Tibial artery (tissue), 4 donors: ENCODE data around the gene PGLYRP1.

Experiments used
- DNase-seq, 2 donors: peaks; one replicate each; pipeline ENCODE4 v3.0.0-alpha.2; 2019
- H3K27ac ChIP-seq, 2 donors: fragments of 200-600 bp; sonication (generic) in 1 of 2; 1 replicate in 1 of 2; 2 replicates in 1 of 2; pipeline ENCODE4 v1.5.1; 2018 to 2019; ENCODE audit warnings: mild to moderate bottlenecking in 1 of 2
- H3K27me3 ChIP-seq, 2 donors: fragments of 200-600 bp; sonication (generic) in 1 of 2; one replicate each; pipeline versions ENCODE4 v1.5.1 to v1.6.0; 2016 to 2019
- H3K36me3 ChIP-seq, 3 donors: fragments of 200-600 bp; sonication (generic) in 2 of 3; one replicate each; pipeline ENCODE4 v1.5.1; 2016 to 2019; ENCODE audit warnings: mild to moderate bottlenecking in 2 of 3
- H3K4me1 ChIP-seq, 4 donors: fragments of 200-600 bp; sonication (generic) in 2 of 4; 1 replicate in 3 of 4; 2 replicates in 1 of 4; pipeline ENCODE4 v1.5.1; 2016 to 2019
- H3K4me3 ChIP-seq, 2 donors: fragments of 200-600 bp; sonication (generic) in 1 of 2; 1 replicate in 1 of 2; 2 replicates in 1 of 2; pipeline ENCODE4 v1.5.1; 2018 to 2019; ENCODE audit warnings: mild to moderate bottlenecking in 2 of 2
- H3K9me3 ChIP-seq, 3 donors: fragments of 200-600 bp; sonication (generic) in 1 of 3; one replicate each; pipeline ENCODE4 v1.5.1; 2016 to 2019
- intact Hi-C: fragments of 100-400 bp; cut with DNase I; formaldehyde crosslinking; loops from one replicate; pipeline ENCODE4 v1.15.0; 2023; ENCODE audit warnings: low total_unique reads
- TF ChIP-seq, protein P1 (sequence below), 2 experiments: fragments of 200-600 bp in 1 of 2; fragments of 450-650 bp in 1 of 2; IDR thresholded peaks; one replicate each; pipeline ENCODE4 v1.5.1; 2017 to 2019; ENCODE audit warnings: antibody characterized with exemption in 2 of 2, mild to moderate bottlenecking in 1 of 2, moderate library complexity in 1 of 2

The PGLYRP1 gene

DNA sequence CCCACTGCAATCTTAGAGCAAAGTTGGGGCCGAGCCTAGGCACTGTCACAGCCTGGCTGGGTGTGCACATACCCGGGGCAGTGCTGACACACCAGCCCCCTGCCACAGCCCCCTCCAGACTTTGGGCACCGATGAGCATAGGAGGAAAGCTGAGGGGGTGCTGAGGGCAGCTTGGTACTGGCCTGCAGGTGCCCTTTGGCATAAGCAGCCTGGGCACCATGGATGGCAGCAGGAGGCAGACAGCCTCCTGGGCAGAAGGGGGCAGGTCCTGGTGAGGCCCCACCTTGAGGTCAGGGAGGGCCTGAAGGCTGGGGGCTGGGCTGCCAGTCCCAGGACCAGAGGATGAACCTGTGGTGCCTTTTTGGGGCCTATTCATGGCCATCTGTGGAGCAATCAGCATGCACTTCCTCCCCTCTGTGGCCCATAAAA lies 9.8 kb upstream of the PGLYRP1 start:
- no peak for DNase-seq
- Histone ChIP-seq H3K27me3 (peaks cover 0 to 12% of the 10 kb centered on the region in 2 donors), H3K4me3 (no peak overlapping the region), H3K36me3 (no peaks in the 10 kb centered on the region), H3K4me1 (no peaks in the 10 kb centered on the region), H3K9me3 (no peaks in the 10 kb centered on the region), H3K27ac (no peak overlapping the region)
- intact Hi-C loops = loop anchor here (5.0 kb wide), 1 partner anchor 230 kb away; no protein-coding TSS in a partner anchor
- TF ChIP-seq, protein P1, sequence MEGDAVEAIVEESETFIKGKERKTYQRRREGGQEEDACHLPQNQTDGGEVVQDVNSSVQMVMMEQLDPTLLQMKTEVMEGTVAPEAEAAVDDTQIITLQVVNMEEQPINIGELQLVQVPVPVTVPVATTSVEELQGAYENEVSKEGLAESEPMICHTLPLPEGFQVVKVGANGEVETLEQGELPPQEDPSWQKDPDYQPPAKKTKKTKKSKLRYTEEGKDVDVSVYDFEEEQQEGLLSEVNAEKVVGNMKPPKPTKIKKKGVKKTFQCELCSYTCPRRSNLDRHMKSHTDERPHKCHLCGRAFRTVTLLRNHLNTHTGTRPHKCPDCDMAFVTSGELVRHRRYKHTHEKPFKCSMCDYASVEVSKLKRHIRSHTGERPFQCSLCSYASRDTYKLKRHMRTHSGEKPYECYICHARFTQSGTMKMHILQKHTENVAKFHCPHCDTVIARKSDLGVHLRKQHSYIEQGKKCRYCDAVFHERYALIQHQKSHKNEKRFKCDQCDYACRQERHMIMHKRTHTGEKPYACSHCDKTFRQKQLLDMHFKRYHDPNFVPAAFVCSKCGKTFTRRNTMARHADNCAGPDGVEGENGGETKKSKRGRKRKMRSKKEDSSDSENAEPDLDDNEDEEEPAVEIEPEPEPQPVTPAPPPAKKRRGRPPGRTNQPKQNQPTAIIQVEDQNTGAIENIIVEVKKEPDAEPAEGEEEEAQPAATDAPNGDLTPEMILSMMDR (IDR thresholded peaks at IDR 0.05) = no peak

DNA sequence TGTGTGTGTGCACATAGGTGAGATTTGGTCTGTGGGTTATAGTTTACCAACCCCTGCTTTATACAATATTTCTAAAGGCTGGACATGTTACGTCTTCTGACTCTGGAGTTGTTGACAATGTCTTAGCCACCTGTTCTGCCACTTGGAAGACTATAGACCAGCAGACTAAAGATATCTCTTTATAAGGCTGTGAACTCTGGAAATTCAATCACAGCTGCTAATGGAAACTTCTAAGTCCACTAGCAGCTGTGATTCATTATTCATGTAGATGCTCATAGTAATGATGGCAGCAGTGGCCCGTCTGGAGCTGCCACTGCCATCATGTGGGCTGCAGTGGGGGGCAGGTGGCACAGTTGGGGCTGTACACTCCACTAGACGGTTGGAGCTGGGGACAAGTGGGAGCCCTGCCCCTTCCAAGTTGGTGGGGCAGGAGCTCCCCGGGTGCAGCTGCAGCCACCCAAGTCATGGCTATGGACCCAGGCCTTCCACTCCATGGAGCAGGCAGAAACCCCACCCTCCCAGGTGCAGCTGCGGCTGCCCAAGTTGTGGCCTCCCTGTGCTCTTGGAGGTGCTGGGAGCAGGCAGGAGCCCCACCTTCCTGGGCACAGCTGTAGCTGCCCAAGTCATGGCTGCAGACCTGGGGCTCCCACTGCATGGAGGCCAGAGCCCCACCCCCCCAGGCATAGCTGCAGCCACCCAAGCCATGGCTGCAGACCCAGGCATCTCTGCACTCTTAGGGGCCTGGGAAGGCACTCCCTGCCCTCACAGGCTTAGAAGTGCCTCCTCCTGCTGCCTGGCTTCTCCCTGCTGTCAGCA lies 9.1 kb upstream of the PGLYRP1 start:
- intact Hi-C loops = loop anchor here (5.0 kb wide), 1 partner anchor 230 kb away; no protein-coding TSS in a partner anchor
- H3K27me3 ChIP-seq = peaks cover 0 to 12% of the 10 kb centered on the region in 2 donors
- DNase-seq = no peak

DNA sequence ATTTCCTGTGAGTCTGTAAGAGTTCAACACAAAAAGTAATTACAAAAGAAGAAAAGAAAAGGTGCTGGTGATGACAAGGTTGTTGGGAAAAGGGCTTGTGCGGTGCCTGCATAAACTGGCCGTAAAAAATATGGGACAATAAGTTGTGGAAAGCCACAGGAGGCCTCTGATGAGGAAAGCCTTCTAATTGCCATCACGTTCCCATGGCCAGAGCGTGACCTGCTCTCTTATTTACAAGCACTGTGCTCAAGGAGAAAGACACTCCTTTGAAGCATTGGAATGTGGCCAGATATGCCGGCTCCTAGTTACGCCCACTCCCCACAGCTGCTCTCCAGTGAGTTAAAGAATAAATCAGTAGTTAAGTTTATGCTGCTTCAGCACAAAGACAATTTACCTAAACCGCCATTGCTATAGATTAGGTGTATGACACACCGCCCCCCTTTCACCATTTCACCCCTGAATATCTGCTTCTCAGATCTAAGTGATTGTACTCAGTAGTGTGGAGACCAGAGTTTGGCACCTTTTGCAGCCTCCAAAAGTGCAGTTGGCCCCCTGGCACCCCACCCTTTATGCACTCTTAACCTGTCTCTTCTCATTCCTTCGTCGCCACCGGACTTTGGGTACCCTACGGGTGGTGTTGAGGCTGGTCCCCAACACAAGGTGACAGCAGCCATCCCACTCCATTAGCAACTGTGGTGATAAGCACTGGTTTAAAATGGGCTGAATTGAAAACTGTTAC lies 8.1 kb upstream of the PGLYRP1 start:
- Histone ChIP-seq H3K4me3 (no peak overlapping the region), H3K27me3 (peaks cover 0 to 12% of the 10 kb centered on the region in 2 donors), H3K27ac (no peak overlapping the region), H3K9me3 (no peaks in the 10 kb centered on the region), H3K36me3 (no peaks in the 10 kb centered on the region), H3K4me1 (no peaks in the 10 kb centered on the region)
- intact Hi-C loops = loop anchor here (5.0 kb wide), 1 partner anchor 231 kb away; no protein-coding TSS in a partner anchor
- DNase-seq = no peak
- TF ChIP-seq, protein P1 (IDR thresholded peaks at IDR 0.05) = no peak

More for the DNA sequence above, 9.1 kb upstream of the PGLYRP1 start:
- Histone ChIP-seq H3K36me3 (no peaks in the 10 kb centered on the region), H3K4me3 (no peak overlapping the region), H3K27ac (no peak overlapping the region), H3K4me1 (no peaks in the 10 kb centered on the region), H3K9me3 (no peaks in the 10 kb centered on the region)
- TF ChIP-seq, protein P1 (IDR thresholded peaks at IDR 0.05) = no peak

DNA sequence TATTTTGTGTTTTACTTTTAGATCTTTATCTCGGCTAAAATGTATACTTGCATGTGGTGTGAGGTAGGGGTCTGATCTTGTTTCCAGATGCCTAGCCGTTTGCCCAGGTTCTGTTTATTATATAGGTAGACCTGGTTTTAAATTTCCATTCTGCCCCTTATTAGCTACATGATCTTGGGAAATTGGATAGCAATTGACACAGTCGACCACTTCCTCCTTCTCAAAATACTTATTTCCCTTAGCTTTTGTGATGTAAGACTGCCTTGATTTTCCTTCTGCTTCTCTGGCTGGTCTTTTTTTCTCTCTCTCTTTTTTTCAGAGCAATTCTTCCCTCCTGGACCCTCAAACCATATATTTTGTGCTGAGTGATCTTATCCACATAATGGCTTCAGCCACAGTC lies 3.0 kb upstream of the PGLYRP1 start:
- Histone ChIP-seq H3K27ac (no peak overlapping the region), H3K27me3 (peaks cover 0 to 29% of the 10 kb centered on the region in 2 donors), H3K36me3 (no peaks in the 10 kb centered on the region), H3K4me3 (no peak overlapping the region), H3K4me1 (no peaks in the 10 kb centered on the region), H3K9me3 (no peaks in the 10 kb centered on the region)
- no peak for DNase-seq
- intact Hi-C loops = no loop called here
- TF ChIP-seq, protein P1 (IDR thresholded peaks at IDR 0.05) = no peak

DNA sequence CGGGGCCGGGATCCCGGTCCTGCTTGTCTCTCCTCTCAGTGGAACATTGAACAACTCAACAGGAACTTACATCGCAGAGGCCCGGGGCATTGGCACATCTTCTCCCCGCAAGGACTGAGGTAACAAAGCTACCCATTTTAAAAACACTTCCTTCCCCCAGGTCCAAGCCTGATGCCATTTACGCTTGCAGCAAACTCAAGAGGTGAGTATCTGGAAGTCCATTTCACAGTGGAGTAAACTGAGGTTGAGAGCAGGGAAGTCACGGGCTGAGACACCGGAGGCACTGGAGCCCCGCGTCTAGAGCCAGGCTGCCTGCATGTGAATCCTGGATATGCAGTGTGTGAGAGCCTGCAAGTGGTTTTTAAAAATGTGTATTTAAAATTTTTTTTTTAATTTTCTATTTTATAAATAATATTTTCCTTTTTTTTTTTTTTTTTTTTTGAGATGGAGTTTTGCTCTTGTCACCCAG lies 492 bp upstream of the PGLYRP1 start:
- H3K27ac ChIP-seq = no peak overlapping the region
- TF ChIP-seq, protein P1 (IDR thresholded peaks at IDR 0.05) = no peak
- DNase-seq = no peak
- intact Hi-C loops = no loop called here
- no peaks in the 10 kb centered on the region for H3K4me1 ChIP-seq
- H3K4me3 ChIP-seq = no peak overlapping the region
- H3K9me3 ChIP-seq = no peaks in the 10 kb centered on the region
- H3K36me3 ChIP-seq = no peaks in the 10 kb centered on the region
- peaks cover 0 to 29% of the 10 kb centered on the region in 2 donors for H3K27me3 ChIP-seq
